Measurements from ENCODE around the gene DUSP6.

DNA sequence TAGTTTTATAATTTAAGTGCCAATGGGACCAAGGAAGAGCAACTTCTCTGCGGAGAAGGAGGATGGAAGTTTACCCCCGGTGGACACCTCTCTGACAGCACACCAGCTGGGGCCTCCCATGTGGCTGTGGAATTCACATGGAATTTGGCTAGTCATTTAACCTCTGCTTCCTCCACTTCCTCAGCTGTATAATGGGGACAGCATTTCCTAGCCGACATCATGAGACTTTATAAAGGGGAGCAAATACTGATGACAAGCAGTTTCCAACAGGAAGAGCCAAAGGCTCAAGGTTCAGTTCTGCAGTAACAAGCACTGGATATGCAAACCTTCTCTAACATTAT, 7.5 kb downstream of the DUSP6 start:
- no peak for TF ChIP-seq SIX5 (IDR thresholded peaks at IDR 0.05; ENCODE audit: borderline replicate concordance in 1 of 2, insufficient read depth in 1 of 2, low read depth in 1 of 2, low read length in 2 of 2)
- TF ChIP-seq, protein P1, sequence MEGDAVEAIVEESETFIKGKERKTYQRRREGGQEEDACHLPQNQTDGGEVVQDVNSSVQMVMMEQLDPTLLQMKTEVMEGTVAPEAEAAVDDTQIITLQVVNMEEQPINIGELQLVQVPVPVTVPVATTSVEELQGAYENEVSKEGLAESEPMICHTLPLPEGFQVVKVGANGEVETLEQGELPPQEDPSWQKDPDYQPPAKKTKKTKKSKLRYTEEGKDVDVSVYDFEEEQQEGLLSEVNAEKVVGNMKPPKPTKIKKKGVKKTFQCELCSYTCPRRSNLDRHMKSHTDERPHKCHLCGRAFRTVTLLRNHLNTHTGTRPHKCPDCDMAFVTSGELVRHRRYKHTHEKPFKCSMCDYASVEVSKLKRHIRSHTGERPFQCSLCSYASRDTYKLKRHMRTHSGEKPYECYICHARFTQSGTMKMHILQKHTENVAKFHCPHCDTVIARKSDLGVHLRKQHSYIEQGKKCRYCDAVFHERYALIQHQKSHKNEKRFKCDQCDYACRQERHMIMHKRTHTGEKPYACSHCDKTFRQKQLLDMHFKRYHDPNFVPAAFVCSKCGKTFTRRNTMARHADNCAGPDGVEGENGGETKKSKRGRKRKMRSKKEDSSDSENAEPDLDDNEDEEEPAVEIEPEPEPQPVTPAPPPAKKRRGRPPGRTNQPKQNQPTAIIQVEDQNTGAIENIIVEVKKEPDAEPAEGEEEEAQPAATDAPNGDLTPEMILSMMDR (IDR thresholded peaks at IDR 0.05 in 2 of 3, conservative IDR thresholded peaks at IDR 0.05 in 1 of 3; ENCODE audit: insufficient read depth in 2 of 3, low read depth in 1 of 3, low read length in 3 of 3), result no peak
- TF ChIP-seq POLR3G (IDR thresholded peaks at IDR 0.05; ENCODE audit: extremely low read depth, insufficient read length, insufficient replicate concordance), result no peak
- no peak for TF ChIP-seq MYNN (IDR thresholded peaks at IDR 0.05)
- TF ChIP-seq MYNN (CRISPR knock-in tag; IDR thresholded peaks at IDR 0.05), result no peak
- TF ChIP-seq PTBP1 (IDR thresholded peaks at IDR 0.05; ENCODE audit: low read depth, low read length), result no peak
- TF ChIP-seq CREM (IDR thresholded peaks at IDR 0.05; ENCODE audit: low read depth), result no peak
- TF ChIP-seq EZH2 (IDR thresholded peaks at IDR 0.05; ENCODE audit: borderline replicate concordance, low read depth, low read length), result no peak

Measured in K562 (cell line).